ENCODE measurements around the gene MYO1C. TPM values are rescaled to one million over a fixed set of nuclear protein-coding genes. Genes with fewer than 3 reads are reported as not detected.

Gene MYO1C
- total and polyA plus RNA-seq, 4 donors: 73.4 to 237 (median 89.6) TPM

GRCh38 chr17:1516388-1517161, 24.1 kb upstream of the MYO1C start, which contains the start of gene INPP5K:
Gene INPP5K, minus strand, starts transcription at chr17:1516612. Its CDS starts 113 bp downstream, at chr17:1516499.
- DNase-seq (peak; percentile 98 to 99 (median 99)), ATAC-seq (ENCODE audit: insufficient read depth, low FRiP score) (peak; percentile 95)
- no peaks in the 10 kb centered on the region for H3K9me3 ChIP-seq (ENCODE audit: control insufficient read depth in 4 of 4, insufficient read depth in 3 of 4, low read length in 3 of 4)
- no peak for TF ChIP-seq CTCF (IDR thresholded peaks at IDR 0.05; ENCODE audit: control extremely low read depth, extremely low read depth)
- H3K27ac ChIP-seq (ENCODE audit: low read depth in 1 of 2, low read length in 1 of 2): peak within 1 kb of the TSS; percentile 90 to 97
- peak within 1 kb of the TSS; percentile 81 for H3K4me3 ChIP-seq
- peak within 1 kb of the TSS; percentile 88 to 99 for H3K9ac ChIP-seq (ENCODE audit: insufficient read depth in 1 of 2, low read length in 2 of 2)
- peaks cover 0 to 21% (median 14%) of the 10 kb centered on the region in 4 donors for H3K36me3 ChIP-seq (ENCODE audit: control insufficient read depth in 4 of 4, insufficient read depth in 4 of 4, low read length in 4 of 4)
- WGBS, 2 donors: 0 to 1% methylated on average over 71 to 91 of the region's 91 CpGs
- peaks cover 0 to 26% (median 11%) of the 10 kb centered on the region in 5 donors for H3K4me1 ChIP-seq (ENCODE audit: control insufficient read depth in 5 of 5, insufficient read depth in 5 of 5, low read length in 5 of 5)
- H3K27me3 ChIP-seq (ENCODE audit: control insufficient read depth in 3 of 3, insufficient read depth in 3 of 3, low read length in 2 of 3): no peaks in the 10 kb centered on the region

- ATAC-seq (ENCODE audit: insufficient read depth, low FRiP score): peak; percentile 32
- peak; percentile 80 to 94 (median 93) for DNase-seq
These were observed 23.3 kb upstream of the MYO1C start for GRCh38 chr17:1515640-1516387.

GRCh38 chr17:1512351-1512750, 19.9 kb upstream of the MYO1C start:
- Histone ChIP-seq H3K9me3 (ENCODE audit: control insufficient read depth in 4 of 4, insufficient read depth in 3 of 4, low read length in 3 of 4) (no peaks in the 10 kb centered on the region), H3K9ac (ENCODE audit: insufficient read depth in 1 of 2, low read length in 2 of 2) (no peak overlapping the region), H3K4me1 (ENCODE audit: control insufficient read depth in 5 of 5, insufficient read depth in 5 of 5, low read length in 5 of 5) (peaks cover 0 to 27% (median 15%) of the 10 kb centered on the region in 5 donors), H3K27ac (ENCODE audit: low read depth in 1 of 2, low read length in 1 of 2) (peak overlapping the region; percentile 81), H3K27me3 (ENCODE audit: control insufficient read depth in 3 of 3, insufficient read depth in 3 of 3, low read length in 2 of 3) (no peaks in the 10 kb centered on the region), H3K36me3 (ENCODE audit: control insufficient read depth in 4 of 4, insufficient read depth in 4 of 4, low read length in 4 of 4) (peaks cover 3 to 23% (median 18%) of the 10 kb centered on the region in 4 donors), H3K4me3 (no peak overlapping the region)
- WGBS, 2 donors: 76 to 83% methylated on average over 2 of the region's 2 CpGs
- DNase-seq (no peak), ATAC-seq (ENCODE audit: insufficient read depth, low FRiP score) (no peak)
- TF ChIP-seq CTCF (IDR thresholded peaks at IDR 0.05; ENCODE audit: control extremely low read depth, extremely low read depth): no peak

More at GRCh38 chr17:1515640-1516387, 23.3 kb upstream of the MYO1C start:
- Histone ChIP-seq H3K9ac (ENCODE audit: insufficient read depth in 1 of 2, low read length in 2 of 2) (peak overlapping the region; percentile 76 to 99), H3K4me3 (peak overlapping the region; percentile 75), H3K36me3 (ENCODE audit: control insufficient read depth in 4 of 4, insufficient read depth in 4 of 4, low read length in 4 of 4) (peaks cover 0 to 21% (median 14%) of the 10 kb centered on the region in 4 donors), H3K27ac (ENCODE audit: low read depth in 1 of 2, low read length in 1 of 2) (peak overlapping the region; percentile 78 to 97), H3K4me1 (ENCODE audit: control insufficient read depth in 5 of 5, insufficient read depth in 5 of 5, low read length in 5 of 5) (peaks cover 0 to 32% (median 13%) of the 10 kb centered on the region in 5 donors), H3K9me3 (ENCODE audit: control insufficient read depth in 4 of 4, insufficient read depth in 3 of 4, low read length in 3 of 4) (no peaks in the 10 kb centered on the region), H3K27me3 (ENCODE audit: control insufficient read depth in 3 of 3, insufficient read depth in 3 of 3, low read length in 2 of 3) (no peaks in the 10 kb centered on the region)
- peak; percentile 72 for TF ChIP-seq CTCF (IDR thresholded peaks at IDR 0.05; ENCODE audit: control extremely low read depth, extremely low read depth)
- 0% methylated on average over 29 to 31 of the region's 31 CpGs for WGBS, 2 donors

Data from lung (tissue), 12 donors.